Thymus (tissue), 11 donors: ENCODE data around the gene RNF121. TPM values are rescaled to one million over a fixed set of nuclear protein-coding genes. Genes with fewer than 3 reads are reported as not detected.

Source experiments
- DNase-seq, 9 donors: peaks; one replicate each; pipeline ENCODE4 v3.0.0-alpha.2; 2013; ENCODE audit warnings: low spot score in 9 of 9, low read depth in 6 of 9, missing footprints in 1 of 9
- H3K27ac ChIP-seq, 2 donors: one replicate each; pipeline ENCODE4 v1.5.1; 2013; ENCODE audit warnings: control low read depth in 1 of 2, low read depth in 1 of 2, low read length in 1 of 2, mild to moderate bottlenecking in 1 of 2, moderate library complexity in 1 of 2
- H3K27me3 ChIP-seq, 2 donors: one replicate each; pipeline ENCODE4 v1.5.1; 2013; ENCODE audit warnings: low read length in 1 of 2; ENCODE audit not compliant: control insufficient read depth in 2 of 2, insufficient read depth in 1 of 2
- H3K36me3 ChIP-seq, 2 donors: one replicate each; pipeline ENCODE4 v1.5.1; 2013; ENCODE audit warnings: low read length in 1 of 2, mild to moderate bottlenecking in 1 of 2, moderate library complexity in 1 of 2; ENCODE audit not compliant: control insufficient read depth in 2 of 2, insufficient read depth in 2 of 2
- H3K4me1 ChIP-seq, 2 donors: one replicate each; pipeline ENCODE4 v1.5.1; 2013; ENCODE audit warnings: low read length in 2 of 2; ENCODE audit not compliant: control insufficient read depth in 2 of 2, insufficient read depth in 2 of 2
- H3K4me3 ChIP-seq, 2 donors: one replicate each; pipeline ENCODE4 v1.5.1; 2013; ENCODE audit warnings: low read length in 2 of 2, control low read depth in 1 of 2, mild to moderate bottlenecking in 1 of 2
- H3K9me3 ChIP-seq, 2 donors: one replicate each; pipeline ENCODE4 v1.5.1; 2013; ENCODE audit warnings: low read length in 1 of 2, mild to moderate bottlenecking in 1 of 2; ENCODE audit not compliant: control insufficient read depth in 2 of 2, insufficient read depth in 1 of 2
- WGBS: extraction: QIAGEN DNeasy Blood & Tissue Kit; methylation state at CpG from one replicate; pipeline ENCODE4 v1.1.7; 2013; 5-methylcytosine and 5-hydroxymethylcytosine counted together
- polyA plus RNA-seq: library from polyadenylated mRNA; stranded (reverse); fragments of 200-250 nt; gene quantifications from one replicate; pipeline ENCODE4 v1.2.3, GENCODE V29; 2013
- total RNA-seq: library from RNA; stranded (reverse); fragments of 120-200 nt; gene quantifications from one replicate; pipeline ENCODE4 v1.2.4, GENCODE V29; 2013
- donor health status: healthy.

The RNF121 gene
- total and polyA plus RNA-seq, 2 donors: 10.3 to 13.0 TPM

DNA sequence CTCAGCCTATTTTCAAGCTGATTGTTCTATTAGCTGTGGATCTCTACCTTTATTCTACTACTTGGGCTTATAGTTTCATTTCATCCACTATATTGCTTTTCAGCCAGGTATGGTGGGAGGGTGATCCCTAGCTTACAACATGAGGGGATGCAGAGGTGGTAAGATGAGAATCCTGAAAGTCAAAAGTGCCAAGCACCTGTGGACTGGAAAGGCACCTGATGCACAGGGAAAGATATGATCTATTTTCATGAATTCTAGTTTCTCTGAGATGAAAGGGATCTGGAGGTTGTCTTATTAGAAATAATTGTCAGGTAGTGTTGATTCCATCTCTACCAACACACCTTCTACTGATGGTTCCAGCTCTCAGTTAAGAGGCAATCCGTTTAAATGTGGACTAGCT lies 48.2 kb downstream of the RNF121 start:
- Histone ChIP-seq H3K4me1 (peaks cover 0 to 2% of the 10 kb centered on the region in 2 donors), H3K9me3 (no peaks in the 10 kb centered on the region), H3K27me3 (no peaks in the 10 kb centered on the region), H3K4me3 (no peak overlapping the region), H3K36me3 (peaks cover 2 to 15% of the 10 kb centered on the region in 2 donors), H3K27ac (no peak overlapping the region)
- 93% methylated on average over 1 of the region's 1 CpG for WGBS
- DNase-seq: no peak

DNA sequence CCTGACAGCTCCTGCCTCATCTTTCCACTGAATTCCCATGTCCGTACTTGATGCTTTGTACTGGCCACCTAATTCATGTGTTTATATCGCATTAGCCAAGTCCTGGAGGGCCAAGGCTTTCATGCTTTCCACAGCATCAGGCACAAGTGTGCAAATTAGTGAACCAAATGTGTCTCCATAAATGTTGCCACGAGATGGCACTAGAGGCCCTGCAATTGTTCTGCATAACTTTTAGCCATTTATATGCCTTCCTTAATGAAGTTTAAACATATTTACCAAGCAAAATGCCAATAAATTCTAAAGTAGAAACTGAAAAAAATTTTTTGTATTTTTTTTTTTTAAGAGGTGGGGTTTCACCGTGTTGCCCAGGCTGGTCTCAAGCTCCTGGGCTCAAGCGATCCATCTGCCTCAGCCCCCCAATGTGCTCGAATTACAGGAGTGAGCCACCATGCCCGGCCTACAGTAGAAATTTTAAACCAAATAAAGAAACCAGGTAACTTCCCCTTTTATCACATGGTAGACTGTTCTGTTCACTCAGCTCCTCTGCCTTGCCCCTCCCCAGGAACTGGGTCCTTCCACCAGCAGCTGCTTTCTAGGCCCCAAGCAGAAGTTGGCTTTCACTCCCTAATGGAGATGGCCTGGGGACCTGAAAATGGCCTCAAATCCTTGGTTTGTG lies 49.0 kb downstream of the RNF121 start:
- Histone ChIP-seq H3K27me3 (no peaks in the 10 kb centered on the region), H3K9me3 (no peaks in the 10 kb centered on the region), H3K4me3 (no peak overlapping the region), H3K27ac (peak overlapping the region; percentile 7 to 31), H3K4me1 (peaks cover 0 to 2% of the 10 kb centered on the region in 2 donors), H3K36me3 (peaks cover 2 to 11% of the 10 kb centered on the region in 2 donors)
- 49% methylated on average over 7 of the region's 7 CpGs for WGBS
- peak in 8 of 9 donors; percentile 34 to 74 (median 43) for DNase-seq

GRCh38 chr11:71979094-71979493 lies 50.2 kb downstream of the RNF121 start:
- 98% methylated on average over 4 of the region's 4 CpGs for WGBS
- no peaks in the 10 kb centered on the region for H3K9me3 ChIP-seq

DNA sequence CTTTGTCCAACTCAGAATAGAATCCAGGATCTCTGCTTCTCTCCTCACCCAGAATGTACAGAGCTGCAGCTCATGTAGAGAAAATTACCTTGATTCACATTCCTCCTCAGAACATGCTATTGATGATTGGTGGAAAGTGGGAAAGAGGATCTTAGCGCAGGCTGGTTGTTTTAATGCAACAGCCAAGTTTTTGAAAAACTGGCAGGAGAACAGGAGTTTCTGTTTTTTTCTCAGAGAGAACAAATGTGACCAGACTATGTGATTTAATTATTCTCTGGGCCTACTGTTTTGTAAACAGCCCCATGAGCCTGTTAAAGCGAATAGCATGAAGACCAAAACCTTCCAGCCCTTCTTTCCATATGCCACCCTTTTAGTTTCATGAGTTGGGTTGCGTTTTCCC lies 50.8 kb downstream of the RNF121 start:
- H3K36me3 ChIP-seq: peaks cover 10 to 15% of the 10 kb centered on the region in 2 donors
- DNase-seq: no peak
- no peak overlapping the region for H3K27ac ChIP-seq
- H3K4me1 ChIP-seq: peaks cover 0 to 2% of the 10 kb centered on the region in 2 donors
- no peak overlapping the region for H3K4me3 ChIP-seq
- H3K27me3 ChIP-seq: no peaks in the 10 kb centered on the region
- H3K9me3 ChIP-seq: no peaks in the 10 kb centered on the region
- 98% methylated on average over 3 of the region's 3 CpGs for WGBS

More at GRCh38 chr11:71979094-71979493, 50.2 kb downstream of the RNF121 start:
- Histone ChIP-seq H3K36me3 (peaks cover 10 to 15% of the 10 kb centered on the region in 2 donors), H3K27ac (no peak overlapping the region), H3K27me3 (no peaks in the 10 kb centered on the region), H3K4me1 (peaks cover 0 to 2% of the 10 kb centered on the region in 2 donors), H3K4me3 (no peak overlapping the region)
- no peak for DNase-seq

- H3K4me3 ChIP-seq: no peak overlapping the region
- H3K9me3 ChIP-seq: no peaks in the 10 kb centered on the region
- no peak overlapping the region for H3K27ac ChIP-seq
- no peak for DNase-seq
- H3K36me3 ChIP-seq: peaks cover 23 to 32% of the 10 kb centered on the region in 2 donors
- H3K4me1 ChIP-seq: no peaks in the 10 kb centered on the region
- WGBS: 81% methylated on average over 2 of the region's 2 CpGs
- no peaks in the 10 kb centered on the region for H3K27me3 ChIP-seq
Observed at GRCh38 chr11:71986131-71986530, 57.3 kb downstream of the RNF121 start.

DNA sequence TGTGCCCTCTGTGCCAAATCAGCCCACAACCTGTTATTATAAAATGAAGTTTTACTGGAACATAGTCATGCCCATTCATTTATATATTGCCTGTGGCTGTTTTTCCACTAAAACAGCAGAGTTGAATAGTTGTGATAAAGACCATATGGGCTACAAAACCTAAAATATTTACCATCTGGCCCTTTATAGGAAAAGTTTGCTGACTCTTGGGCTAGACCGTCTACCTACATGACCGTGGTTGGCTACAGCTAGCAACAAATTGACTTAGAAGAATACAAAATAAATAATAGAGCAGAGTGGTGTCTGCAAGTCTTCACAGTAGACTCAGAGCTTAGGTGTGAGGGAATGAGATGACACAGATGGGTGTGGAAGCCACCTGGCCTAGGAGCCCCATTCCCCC lies 58.7 kb downstream of the RNF121 start:
- no peak for DNase-seq
- Histone ChIP-seq H3K27ac (no peak overlapping the region), H3K4me3 (no peak overlapping the region), H3K27me3 (no peaks in the 10 kb centered on the region), H3K36me3 (peaks cover 23 to 32% of the 10 kb centered on the region in 2 donors), H3K4me1 (no peaks in the 10 kb centered on the region), H3K9me3 (no peaks in the 10 kb centered on the region)
- 49% methylated on average over 2 of the region's 2 CpGs for WGBS

DNA sequence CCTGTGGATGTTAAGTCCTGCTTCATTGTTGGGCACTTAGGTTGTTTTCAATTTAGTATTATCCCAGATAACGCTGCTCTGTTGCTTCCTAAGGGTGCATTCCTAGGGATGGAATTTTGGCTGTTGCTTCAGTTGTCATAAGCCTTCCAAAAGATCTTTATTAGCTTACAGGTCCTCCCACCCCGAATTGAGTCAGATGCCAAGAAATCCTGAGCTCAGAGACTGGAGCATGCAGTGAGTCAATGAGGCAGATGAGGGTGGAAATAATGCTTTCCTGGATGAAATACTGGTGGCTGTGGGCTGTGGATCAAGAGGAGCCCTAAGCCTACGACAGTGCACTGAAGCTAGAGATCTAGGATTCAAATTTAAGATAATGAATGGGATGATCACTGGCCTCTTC lies 59.2 kb downstream of the RNF121 start:
- Histone ChIP-seq H3K36me3 (peaks cover 23 to 32% of the 10 kb centered on the region in 2 donors), H3K27ac (no peak overlapping the region), H3K4me1 (no peaks in the 10 kb centered on the region), H3K9me3 (no peaks in the 10 kb centered on the region), H3K4me3 (no peak overlapping the region), H3K27me3 (no peaks in the 10 kb centered on the region)
- DNase-seq: no peak
- 94% methylated on average over 3 of the region's 3 CpGs for WGBS

- H3K27ac ChIP-seq: no peak overlapping the region
- 66% methylated on average over 3 of the region's 3 CpGs for WGBS
Observed at GRCh38 chr11:71990701-71991100, 61.9 kb downstream of the RNF121 start.

GRCh38 chr11:71991494-71991893 lies 62.6 kb downstream of the RNF121 start:
- no peak overlapping the region for H3K4me3 ChIP-seq
- whole genome bisulfite sequencing: 71% methylated on average over 3 of the region's 3 CpGs
- H3K9me3 ChIP-seq: no peaks in the 10 kb centered on the region
- DNase-seq: peak in 1 of 9 donors; percentile 32
- H3K4me1 ChIP-seq: no peaks in the 10 kb centered on the region
- no peaks in the 10 kb centered on the region for H3K27me3 ChIP-seq
- H3K36me3 ChIP-seq: peaks cover 15 to 22% of the 10 kb centered on the region in 2 donors
- H3K27ac ChIP-seq: no peak overlapping the region

More at GRCh38 chr11:71990701-71991100, 61.9 kb downstream of the RNF121 start:
- H3K9me3 ChIP-seq: no peaks in the 10 kb centered on the region
- H3K4me3 ChIP-seq: no peak overlapping the region
- no peaks in the 10 kb centered on the region for H3K4me1 ChIP-seq
- peaks cover 15 to 25% of the 10 kb centered on the region in 2 donors for H3K36me3 ChIP-seq
- H3K27me3 ChIP-seq: no peaks in the 10 kb centered on the region
- no peak for DNase-seq
